ENCODE measurements around the gene DPM3.
"Not testable (repeated sequence)": the region's sequence is repeated elsewhere in the genome, so short reads cannot be mapped to it uniquely, and the experiment has no call there.

Gene DPM3

DNA sequence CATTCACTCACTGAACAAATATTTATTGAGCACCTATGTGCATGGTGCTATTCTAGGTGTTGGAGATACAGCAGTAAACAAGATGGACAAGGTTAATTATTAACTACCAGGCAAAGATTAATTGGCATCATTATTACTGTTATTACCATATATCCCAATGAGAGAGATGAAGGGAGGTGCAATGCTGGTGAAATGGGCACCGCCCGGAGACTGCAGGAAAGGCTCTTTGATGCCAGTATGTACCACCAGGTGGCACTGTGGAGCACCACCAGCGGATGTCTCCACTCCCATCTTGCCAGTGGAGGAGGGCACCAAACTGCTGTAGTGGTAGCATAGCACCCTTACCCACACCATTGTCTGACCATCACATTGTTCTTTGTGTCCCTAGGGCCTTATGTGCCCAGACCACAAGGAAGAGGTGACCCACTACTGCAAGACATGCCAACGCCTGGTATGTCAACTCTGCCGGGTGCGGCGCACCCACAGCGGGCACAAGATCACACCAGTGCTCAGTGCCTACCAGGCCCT lies 36.3 kb upstream of the DPM3 start:
- Histone ChIP-seq H3K27ac (peak overlapping the region in 2 of 21 experiments; percentile 14 to 34), H3K4me3 (no peak overlapping the region)

DNA sequence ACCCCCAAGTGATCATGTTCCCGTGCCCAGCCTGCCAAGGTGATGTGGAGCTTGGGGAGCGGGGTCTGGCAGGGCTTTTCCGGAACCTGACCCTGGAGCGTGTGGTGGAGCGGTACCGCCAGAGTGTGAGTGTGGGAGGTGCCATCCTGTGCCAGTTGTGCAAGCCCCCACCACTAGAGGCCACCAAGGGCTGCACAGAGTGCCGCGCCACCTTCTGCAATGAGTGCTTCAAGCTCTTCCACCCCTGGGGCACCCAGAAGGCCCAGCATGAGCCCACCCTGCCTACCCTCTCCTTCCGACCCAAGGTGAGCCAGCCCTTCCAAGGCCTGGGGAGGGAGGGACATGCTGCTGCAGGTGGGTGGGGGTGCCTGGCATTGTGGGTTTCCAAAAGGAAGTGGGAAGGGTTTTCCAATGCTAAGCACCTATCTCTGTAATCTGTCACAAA lies 35.6 kb upstream of the DPM3 start:
- no peak overlapping the region for H3K4me3 ChIP-seq
- H3K27ac ChIP-seq: no peak overlapping the region

GRCh38 chr1:155175281-155175926 lies 35.1 kb upstream of the DPM3 start:
- no peak overlapping the region for H3K4me3 ChIP-seq
- peak overlapping the region in 3 of 21 experiments; percentile 91 to 96 (median 93) for H3K27ac ChIP-seq

- Histone ChIP-seq H3K4me3 (peak overlapping the region; percentile 61 to 92 (median 83)), H3K27ac (peak overlapping the region in 12 of 21 experiments; percentile 13 to 96 (median 50))
Observed at GRCh38 chr1:155174324-155175280, 34.3 kb upstream of the DPM3 start.

GRCh38 chr1:155173478-155174323 lies 33.4 kb upstream of the DPM3 start, which contains the start of gene TRIM46:
Gene TRIM46, plus strand, starts transcription at chr1:155173849. Its CDS starts 118 bp downstream, at chr1:155173967.
- Histone ChIP-seq H3K27ac (peak within 1 kb of the TSS; percentile 77 to 99 (median 93)), H3K4me3 (peak within 1 kb of the TSS; percentile 61 to 92 (median 83))

GRCh38 chr1:155172732-155173477 lies 32.6 kb upstream of the DPM3 start, which contains the start of gene KRTCAP2:
Gene KRTCAP2, minus strand, starts transcription at chr1:155173304. Its CDS starts 80 bp downstream, at chr1:155173224.
- H3K27ac ChIP-seq: peak within 1 kb of the TSS; percentile 77 to 99 (median 93)
- peak within 1 kb of the TSS; percentile 61 to 92 (median 83) for H3K4me3 ChIP-seq

- Histone ChIP-seq H3K27ac (peak overlapping the region in 20 of 21 experiments; percentile 77 to 99 (median 93)), H3K4me3 (peak overlapping the region; percentile 61 to 92 (median 83))
Observed at GRCh38 chr1:155171836-155172731, 31.8 kb upstream of the DPM3 start.

DNA sequence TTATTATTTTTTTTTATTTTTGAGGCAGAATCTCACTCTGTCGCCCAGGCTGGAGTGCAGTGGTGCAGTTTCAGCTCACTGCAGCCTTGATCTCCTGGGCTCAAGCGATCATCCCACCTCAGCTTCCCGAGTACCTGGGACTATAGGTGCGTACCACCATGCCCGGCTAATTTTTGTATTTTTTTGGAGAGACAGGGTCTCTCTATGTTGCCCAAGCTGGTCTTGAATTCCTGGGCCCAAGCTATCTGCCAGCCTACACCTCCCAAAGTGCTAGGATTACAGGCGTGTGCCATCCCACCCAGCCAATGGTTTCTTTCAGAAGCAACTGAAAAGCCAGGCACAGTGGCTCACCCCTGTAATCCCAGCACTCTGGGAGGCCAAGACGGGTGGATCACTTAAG lies 30.5 kb upstream of the DPM3 start:
- Histone ChIP-seq H3K4me3 (no peak overlapping the region), H3K27ac (no peak overlapping the region)

- Histone ChIP-seq H3K4me3 (no peak overlapping the region), H3K27ac (no peak overlapping the region)
Observed at GRCh38 chr1:155170101-155170785, 29.9 kb upstream of the DPM3 start.

DNA sequence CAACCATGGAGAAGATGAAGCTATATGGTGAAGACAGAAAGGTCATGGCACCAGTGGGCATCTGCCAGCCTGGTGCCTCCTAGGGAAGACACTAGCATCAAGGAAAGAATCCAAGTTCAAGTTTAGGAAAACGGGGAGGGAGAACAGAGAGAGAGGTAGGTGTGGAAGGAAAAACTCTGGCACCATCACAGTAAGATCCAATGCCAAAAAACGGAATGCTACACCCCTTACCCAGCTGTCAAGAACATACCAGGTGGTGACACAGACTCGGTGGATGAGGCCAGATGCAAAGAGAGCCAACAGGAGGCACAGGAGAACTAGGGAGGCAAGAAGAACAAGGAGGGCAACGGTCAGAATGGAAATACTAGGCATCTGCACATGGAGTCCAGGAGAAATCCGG lies 29.2 kb upstream of the DPM3 start:
- Histone ChIP-seq H3K27ac (no peak overlapping the region), H3K4me3 (no peak overlapping the region)

GRCh38 chr1:155168456-155169210 lies 28.3 kb upstream of the DPM3 start:
- Histone ChIP-seq H3K4me3 (no peak overlapping the region), H3K27ac (no peak overlapping the region)

- H3K4me3 ChIP-seq, H3K27ac ChIP-seq: not testable (repeated sequence)
Observed at GRCh38 chr1:155168105-155168445, 27.7 kb upstream of the DPM3 start.

DNA sequence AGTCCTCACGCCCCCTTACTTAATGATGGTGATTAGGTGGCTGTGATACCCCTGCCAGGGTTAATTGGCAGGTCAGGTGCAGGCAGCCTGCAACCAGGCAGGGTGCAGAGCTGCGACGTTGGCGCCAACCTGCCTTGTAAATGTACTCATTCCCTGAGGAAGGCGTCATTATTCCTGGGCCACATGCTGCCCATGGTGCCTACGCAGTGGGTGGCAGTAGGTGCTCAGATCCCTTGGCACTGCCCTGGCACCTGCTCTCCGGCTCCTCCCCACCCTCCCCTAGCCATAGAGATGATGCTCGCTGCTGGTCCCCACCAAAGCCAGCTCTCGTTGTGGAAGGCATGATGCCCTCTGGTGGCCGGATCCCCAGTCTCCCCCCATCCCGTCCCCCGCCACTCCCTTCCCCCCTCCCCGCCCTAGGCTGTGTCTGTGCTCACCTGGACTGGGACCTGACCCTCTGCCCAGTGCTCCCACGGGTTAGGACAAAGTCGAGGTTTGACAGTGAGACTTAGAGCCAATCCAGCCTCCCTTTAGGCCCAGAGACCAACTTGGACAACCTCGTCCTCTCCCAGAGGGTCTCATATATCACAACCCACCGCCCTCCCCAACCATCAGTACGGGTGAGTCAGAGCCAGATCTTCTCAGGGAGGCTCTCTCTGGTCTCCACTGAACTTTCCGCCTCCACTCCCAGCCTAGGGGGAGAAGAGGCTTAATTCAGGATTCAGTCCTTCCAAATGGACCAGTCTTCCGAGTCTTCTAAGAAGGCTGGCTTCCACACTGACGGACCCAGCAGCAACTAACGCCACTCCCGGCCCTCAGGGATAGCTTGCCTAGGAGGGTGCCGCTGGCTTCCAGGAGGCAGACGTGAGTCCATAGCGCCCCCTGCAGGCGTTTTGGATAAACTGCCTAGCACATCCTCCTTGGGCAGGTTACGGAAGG lies 27.1 kb upstream of the DPM3 start:
- Histone ChIP-seq H3K27ac (peak overlapping the region in 4 of 21 experiments; percentile 43 to 81 (median 50)), H3K4me3 (no peak overlapping the region)

DNA sequence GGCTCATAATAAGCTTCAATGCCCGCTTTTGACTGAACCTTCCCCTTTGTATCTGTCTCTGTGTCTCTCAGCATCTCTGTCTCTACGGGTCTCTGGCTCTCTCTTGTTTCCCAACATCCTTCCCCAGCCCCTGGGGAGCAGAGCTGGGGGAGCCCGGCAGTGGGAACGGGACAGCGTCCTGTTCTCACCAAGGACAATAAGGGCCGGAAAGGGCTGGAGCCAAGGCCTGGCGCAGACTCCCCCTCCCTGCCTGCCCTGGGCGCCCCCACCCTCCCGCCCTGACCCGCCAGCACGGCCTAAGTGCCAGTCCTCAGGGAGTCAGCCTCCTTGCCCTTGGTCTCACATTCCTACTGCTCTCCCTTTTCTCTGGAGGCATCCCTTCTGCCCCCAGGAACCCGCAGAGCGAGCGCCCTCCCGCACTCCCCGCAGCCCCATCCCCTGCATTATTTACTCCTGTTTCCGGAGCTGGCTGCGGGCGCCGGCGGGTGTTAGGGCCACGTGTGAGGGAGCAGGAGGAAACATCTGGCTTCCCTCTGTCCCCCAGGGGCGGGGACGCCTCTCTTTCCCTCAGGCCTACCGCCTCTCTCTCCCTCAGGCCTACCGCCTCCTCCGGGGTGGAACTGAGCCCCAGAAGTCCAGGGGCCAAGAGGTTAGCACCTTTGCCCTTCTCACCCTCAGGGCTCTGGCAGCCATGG lies 26.3 kb upstream of the DPM3 start:
- no peak overlapping the region for H3K4me3 ChIP-seq
- peak overlapping the region in 6 of 21 experiments; percentile 13 to 81 (median 49) for H3K27ac ChIP-seq

DNA sequence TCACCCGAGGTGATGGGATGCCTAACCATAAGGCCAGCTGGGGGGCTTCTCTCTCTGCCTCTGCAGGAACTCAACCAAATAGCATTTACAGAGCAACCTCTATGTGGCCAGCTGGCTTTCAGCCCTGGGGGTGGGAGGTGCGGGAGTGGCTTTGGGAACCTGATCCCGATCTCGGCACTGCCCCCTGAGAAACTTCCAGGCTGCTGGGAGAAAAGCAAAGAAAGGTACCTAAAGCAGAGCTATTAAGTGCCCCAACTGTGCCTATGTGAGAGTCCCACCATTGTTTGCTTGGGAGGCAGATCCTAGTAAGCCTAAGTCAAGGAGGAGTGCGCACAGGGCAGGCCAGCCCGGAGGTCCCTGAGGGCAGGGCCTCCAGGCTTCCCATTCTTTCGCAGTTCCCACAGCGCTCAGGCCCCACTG lies 25.7 kb upstream of the DPM3 start:
- Histone ChIP-seq H3K27ac (peak overlapping the region in 5 of 21 experiments; percentile 13 to 81 (median 50)), H3K4me3 (no peak overlapping the region)
